GM19240 (cell line): ENCODE measurements around the gene TMEM204.
"Not testable (repeated sequence)": the region's sequence is repeated elsewhere in the genome, so short reads cannot be mapped to it uniquely, and the experiment has no call there.

ENCODE experiments used
- DNase-seq: peaks from one replicate; pipeline ENCODE4 v3.0.0; 2011; ENCODE audit warnings: low spot score; ENCODE audit not compliant: insufficient read length

The TMEM204 gene

DNA sequence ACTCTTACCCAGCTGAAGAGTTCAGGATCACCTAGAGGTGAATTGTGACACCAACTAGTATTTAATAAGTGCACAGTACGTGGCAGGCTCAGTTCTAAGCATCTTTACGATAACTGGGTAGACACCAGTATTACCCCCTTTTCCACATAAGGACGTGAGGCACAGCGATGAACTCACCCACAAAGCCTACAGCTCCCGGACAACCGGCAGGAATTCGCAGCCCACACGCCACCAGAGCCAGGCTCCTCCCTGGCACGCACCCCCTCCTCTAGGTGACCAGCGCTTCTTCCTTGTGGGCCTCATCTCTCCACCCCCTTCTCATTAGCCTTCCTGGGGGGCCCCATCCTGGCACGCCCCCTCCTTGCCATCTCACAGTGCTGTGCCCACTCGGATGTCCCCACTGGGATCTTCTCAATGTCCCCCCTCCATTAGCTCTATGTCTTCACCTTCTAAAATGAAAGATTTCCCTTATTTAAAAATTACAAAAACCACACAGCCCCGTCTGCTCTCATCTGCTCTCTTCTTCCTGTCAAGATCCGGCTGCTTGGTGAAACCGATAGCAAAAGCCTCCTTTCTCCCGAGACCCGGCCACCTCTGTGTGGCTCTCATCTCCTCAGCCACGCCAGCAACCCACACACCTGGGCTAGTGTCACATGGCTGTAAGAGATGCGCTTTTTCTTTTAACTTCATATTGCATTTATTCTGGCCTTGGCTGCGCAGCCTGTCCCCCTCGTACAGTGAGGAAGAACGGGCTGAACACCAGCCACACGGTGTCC lies 57.7 kb downstream of the TMEM204 start:
- no peak for DNase-seq

GRCh38 chr16:1592446-1592845 lies 59.0 kb downstream of the TMEM204 start:
- no peak for DNase-seq

GRCh38 chr16:1595511-1595910 lies 62.0 kb downstream of the TMEM204 start:
- not testable (repeated sequence) for DNase-seq

- DNase-seq: no peak
Measured at GRCh38 chr16:1596516-1596915, 63.0 kb downstream of the TMEM204 start.

DNA sequence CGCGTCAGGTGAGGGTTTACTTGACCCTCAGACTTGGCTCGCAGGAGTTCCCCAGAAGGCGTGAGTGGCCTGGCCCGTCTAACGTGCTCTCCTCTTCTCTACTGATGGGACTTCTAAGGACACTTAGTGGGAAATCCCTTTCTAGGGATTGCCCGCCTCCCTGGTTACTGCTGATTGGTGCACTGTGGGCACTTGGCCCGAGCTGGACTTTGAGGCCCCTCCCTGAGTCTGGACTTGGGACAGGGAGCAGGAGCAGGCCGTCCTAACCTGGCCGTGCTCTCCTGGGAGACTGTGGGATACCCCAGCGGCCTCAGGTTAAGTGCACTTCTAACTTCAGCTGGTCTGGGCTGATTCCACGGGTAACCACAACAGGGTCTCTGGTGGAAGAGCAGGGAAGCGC lies 63.7 kb downstream of the TMEM204 start:
- DNase-seq: no peak

- no peak for DNase-seq
Measured at GRCh38 chr16:1601031-1601430, 67.6 kb downstream of the TMEM204 start.

- DNase-seq: no peak
Measured at GRCh38 chr16:1601489-1601888, 68.0 kb downstream of the TMEM204 start.

GRCh38 chr16:1602285-1602684 lies 68.8 kb downstream of the TMEM204 start:
- no peak for DNase-seq
